VCaP (cell line): ENCODE measurements around the gene NRN1L.

Experiments
- H3K27ac ChIP-seq: fragments of 450-650 bp; 2 replicates; pipeline ENCODE4 v1.5.1; 2017
- CTCF ChIP-seq: fragments of 450-650 bp; conservative IDR thresholded peaks from 2 replicates; pipeline ENCODE4 v1.5.1; 2017; ENCODE audit warnings: mild to moderate bottlenecking, moderate library complexity

Gene NRN1L

GRCh38 chr16:67914758-67915495, 30.2 kb downstream of the NRN1L start:
- peak overlapping the region; percentile 32 for H3K27ac ChIP-seq
- TF ChIP-seq CTCF = no peak

GRCh38 chr16:67915496-67915769, 30.7 kb downstream of the NRN1L start:
- H3K27ac ChIP-seq = peak overlapping the region; percentile 32

GRCh38 chr16:67915831-67916723, 31.4 kb downstream of the NRN1L start:
- TF ChIP-seq CTCF = no peak
- peak overlapping the region; percentile 32 for H3K27ac ChIP-seq

- H3K27ac ChIP-seq = no peak overlapping the region
- no peak for TF ChIP-seq CTCF
These were observed 32.6 kb downstream of the NRN1L start for GRCh38 chr16:67917140-67917851.

- H3K27ac ChIP-seq = no peak overlapping the region
These were observed 33.2 kb downstream of the NRN1L start for GRCh38 chr16:67917852-67918236.

GRCh38 chr16:67919622-67920221, 35.0 kb downstream of the NRN1L start:
- TF ChIP-seq CTCF = no peak
- no peak overlapping the region for H3K27ac ChIP-seq

More at GRCh38 chr16:67917852-67918236, 33.2 kb downstream of the NRN1L start:
- TF ChIP-seq CTCF = no peak

- H3K27ac ChIP-seq = peak overlapping the region; percentile 36
- TF ChIP-seq CTCF = no peak
These were observed 37.5 kb downstream of the NRN1L start for GRCh38 chr16:67922221-67922620.
